ENCODE data around the gene CD8B2. TPM values are rescaled to one million over a fixed set of nuclear protein-coding genes. Genes with fewer than 3 reads are reported as not detected.
"Not testable (repeated sequence)": the region's sequence is repeated elsewhere in the genome, so short reads cannot be mapped to it uniquely, and the experiment has no call there.

Gene CD8B2
- polyA plus RNA-seq (ENCODE audit: insufficient read length in 4 of 4): under 1 TPM; 0.11 to 0.29 (median 0.18) TPM

DNA sequence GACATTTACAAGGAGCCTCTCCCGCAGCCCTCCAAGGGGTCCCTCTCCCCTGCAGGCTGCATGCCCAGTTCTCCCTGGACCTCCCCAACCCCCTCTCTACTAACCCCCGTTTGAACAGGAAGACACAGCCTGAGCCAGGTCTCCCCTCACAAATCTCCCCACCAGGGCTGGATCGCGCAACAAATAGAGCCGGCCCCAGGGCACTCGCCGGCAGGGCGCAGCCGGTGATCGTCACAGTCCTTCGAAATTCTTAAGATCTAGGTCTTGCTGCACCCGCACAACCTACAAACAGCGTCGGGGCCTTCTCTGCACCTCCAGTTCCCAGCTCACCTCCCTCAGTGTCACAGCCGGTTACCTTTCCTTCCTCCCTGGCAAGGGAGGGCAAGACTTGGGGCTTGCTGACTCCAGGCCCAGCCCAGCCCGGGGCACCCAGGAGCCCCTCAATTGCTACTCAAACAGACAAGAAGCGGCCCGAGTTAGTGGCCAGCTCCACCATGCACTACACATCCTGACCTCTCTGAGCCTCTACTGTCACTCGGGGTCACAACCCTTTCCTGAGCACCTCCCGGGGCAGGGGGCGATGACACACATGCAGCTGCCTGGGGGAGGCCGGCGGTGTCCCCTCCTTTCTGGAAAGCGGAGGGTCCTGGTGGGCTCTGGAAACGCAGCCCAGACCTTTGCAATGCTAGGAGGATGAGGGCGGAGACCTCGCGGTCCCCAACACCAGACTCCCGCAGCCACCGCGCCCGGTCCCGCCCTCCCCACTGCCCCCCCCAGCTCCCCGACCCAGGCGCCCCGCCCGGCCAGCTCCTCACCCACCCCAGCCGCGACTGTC is at the start of gene CD8B2:
Gene CD8B2, plus strand, starts transcription at position 814 of the 835 bp plus-strand sequence. CDS start 63 bp downstream, outside the sequence.
- DNase-seq (ENCODE audit: low read depth in 4 of 4, low spot score in 3 of 4): not testable (repeated sequence)

DNA sequence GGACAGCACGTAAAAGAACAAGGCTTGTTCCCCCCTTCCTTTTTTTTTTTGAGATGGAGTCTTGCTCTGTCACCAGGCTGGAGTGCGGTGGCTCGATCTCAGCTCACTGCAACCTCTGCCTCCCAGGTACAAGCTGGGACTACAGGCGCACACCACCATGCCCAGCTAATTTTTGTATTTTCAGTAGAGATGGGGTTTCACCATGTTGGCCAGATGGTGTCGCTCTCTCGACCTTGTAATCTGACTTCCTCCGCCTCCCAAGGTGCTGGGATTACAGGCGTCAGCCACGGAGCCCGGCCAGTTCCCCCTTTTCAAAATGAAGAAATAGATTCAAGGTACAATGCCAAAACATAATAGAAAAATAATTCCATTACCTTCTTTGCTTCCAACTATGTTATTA is 25.3 kb upstream of the CD8B2 start:
- not testable (repeated sequence) for DNase-seq (ENCODE audit: low read depth in 4 of 4, low spot score in 3 of 4)

DNA sequence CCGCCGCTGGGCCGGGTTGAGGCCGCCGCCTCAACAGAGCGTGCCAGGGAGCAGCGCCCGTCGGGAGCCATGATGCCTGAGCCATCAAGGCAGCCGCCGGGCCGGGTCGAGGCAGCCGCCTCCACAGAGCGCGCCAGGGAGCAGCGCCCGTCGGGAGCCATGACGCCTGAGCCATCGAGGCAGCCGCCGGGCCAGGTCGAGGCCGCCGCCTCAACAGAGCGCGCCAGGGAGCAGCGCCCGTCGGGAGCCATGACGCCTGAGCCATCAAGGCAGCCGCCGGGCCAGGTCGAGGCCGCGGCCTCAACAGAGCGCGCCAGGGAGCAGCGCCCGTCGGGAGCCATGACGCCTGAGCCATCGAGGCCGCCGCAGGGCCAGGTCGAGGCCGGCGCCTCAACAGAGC is 19.6 kb upstream of the CD8B2 start:
- DNase-seq (ENCODE audit: low read depth in 4 of 4, low spot score in 3 of 4): not testable (repeated sequence)

DNA sequence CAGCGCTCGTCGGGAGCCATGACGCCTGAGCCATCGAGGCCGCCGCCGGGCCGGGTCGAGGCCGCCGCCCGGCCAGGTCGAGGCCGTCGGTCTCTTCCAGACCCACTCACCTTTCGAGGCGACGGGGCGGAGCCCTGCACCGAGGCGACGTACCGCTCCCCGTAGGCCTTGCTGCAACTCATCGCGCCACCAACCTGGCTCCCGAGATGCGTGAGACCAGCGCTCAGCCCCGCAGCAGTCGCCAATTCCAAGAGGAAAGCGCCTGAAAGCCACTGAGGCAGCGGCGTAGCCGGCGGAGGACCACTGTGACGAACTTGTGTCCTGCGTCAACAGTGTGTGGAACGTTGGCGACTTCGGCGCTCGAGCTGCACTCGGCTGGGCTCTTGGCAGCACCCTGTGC is 19.1 kb upstream of the CD8B2 start, which contains the start of gene RGPD3:
Gene RGPD3, minus strand, starts transcription at position 307 of the 400 bp plus-strand sequence. Its CDS starts 125 bp downstream, at position 182.
- not testable (repeated sequence) for DNase-seq (ENCODE audit: low read depth in 4 of 4, low spot score in 3 of 4)

DNA sequence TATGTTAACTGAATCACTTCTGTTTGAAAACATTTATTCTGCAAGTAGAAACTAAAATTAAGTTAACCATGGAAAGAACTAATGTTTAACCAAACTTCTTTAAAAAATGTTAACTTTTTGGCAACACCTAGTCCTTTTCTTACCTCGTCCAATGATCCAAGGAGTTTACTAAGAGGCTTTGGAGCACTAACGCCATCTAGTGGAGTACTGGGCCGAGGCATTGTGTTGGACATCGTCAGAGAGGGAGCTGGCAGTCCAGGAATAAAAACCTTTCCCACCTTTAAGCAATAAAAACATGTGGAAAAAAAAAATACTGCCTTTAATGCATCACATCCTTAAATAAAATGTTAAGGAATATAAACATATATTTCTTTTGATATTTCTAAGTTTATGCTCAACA is 16.5 kb upstream of the CD8B2 start:
- DNase-seq (ENCODE audit: low read depth in 4 of 4, low spot score in 3 of 4): not testable (repeated sequence)

DNA sequence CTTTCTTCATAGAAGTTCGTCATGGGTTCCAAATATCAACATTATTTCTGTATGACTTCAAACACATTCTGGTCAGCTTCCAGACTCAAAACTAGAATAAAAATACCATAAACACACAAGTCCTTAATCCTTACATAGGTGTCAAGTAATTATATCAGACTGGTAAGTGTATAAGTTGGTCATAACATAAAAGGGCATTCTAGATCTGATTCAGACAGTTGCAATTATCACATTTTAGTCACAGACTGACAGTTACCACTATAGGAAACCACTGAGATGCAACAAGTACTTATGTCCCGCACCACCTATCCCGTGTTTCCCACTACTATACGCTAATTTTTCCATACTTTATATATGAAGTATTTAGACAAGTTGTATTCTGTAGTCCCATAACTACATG is 9.5 kb upstream of the CD8B2 start:
- DNase-seq (ENCODE audit: low read depth in 4 of 4, low spot score in 3 of 4): not testable (repeated sequence)

DNA sequence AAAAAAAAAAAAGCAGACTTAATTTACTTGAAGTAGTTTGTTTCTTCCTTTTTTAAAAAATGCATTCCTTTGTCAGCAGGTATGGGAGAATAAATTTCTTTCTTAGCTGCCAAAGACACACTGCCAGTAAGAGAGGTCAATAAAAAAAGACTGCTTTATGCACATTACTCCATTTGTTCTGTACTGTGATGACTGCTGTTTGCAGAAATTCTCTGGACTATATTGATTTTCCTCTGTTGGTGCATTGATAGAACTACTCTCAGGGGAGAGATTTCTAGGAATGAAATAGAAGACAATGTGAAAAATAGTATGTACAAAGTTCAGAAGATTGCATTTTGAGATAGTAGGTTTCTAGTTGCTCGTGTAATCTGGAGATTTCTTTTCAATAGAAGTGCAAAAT is 7.6 kb upstream of the CD8B2 start:
- not testable (repeated sequence) for DNase-seq (ENCODE audit: low read depth in 4 of 4, low spot score in 3 of 4)

DNA sequence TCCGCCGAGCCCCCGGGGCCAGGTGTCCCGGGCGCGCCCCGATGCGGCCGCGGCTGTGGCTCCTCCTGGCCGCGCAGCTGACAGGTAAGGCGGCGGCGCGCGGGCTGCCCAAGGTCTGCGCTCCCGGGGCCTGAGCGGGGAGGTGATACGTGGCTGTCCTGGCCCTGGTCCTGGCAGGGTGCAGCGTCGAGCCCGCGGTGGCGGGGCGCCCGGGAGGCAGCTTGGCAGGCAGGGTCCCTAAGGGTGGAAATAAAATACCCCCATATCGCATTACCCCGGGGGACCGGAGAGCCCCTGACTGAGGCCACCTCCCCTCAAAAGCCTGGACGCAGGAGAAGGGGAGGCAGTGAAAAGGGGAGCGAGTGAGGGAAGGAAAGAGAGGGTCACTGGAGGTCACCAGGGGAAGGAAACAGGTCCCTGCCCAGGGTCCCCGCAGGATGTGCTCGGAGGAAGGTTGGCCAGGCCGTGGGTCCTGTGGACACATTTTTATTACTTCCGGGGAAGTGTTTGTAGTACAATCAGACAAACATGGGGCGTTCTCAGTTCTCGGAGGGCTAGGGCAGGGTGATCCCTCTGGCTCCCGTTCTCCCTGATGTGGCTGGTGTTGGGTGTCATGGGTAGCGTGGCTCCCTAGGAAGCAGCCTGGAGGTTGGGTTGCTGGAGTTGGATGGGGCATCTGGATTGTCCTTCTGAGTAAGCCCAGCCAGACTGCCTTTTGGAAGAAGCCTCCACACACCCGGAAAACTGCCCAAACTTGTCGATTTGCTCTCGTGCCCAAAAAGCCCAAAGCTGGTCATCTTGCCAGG is 425 bp downstream of the CD8B2 start:
- not testable (repeated sequence) for DNase-seq (ENCODE audit: low read depth in 4 of 4, low spot score in 3 of 4)

DNA sequence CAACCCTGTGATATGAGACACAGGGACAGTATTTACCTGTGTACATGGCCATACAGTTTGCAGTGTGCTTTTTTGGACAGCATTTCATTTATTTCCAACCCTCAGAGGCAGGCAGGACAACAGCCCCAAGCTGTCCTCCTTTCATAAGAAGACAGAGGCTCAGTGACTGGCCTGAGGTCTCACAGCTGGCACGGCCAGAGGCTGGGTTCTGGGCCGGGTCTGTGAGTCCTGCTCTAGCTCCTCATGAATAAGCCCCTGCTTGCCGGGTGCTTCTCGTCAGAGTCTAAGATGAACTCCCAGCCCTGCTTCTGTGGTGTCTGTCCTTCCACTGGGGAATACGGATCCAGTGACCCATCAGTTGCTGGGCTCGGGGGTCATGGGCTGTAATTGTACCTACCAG is 2.5 kb downstream of the CD8B2 start:
- not testable (repeated sequence) for DNase-seq (ENCODE audit: low read depth in 4 of 4, low spot score in 3 of 4)

DNA sequence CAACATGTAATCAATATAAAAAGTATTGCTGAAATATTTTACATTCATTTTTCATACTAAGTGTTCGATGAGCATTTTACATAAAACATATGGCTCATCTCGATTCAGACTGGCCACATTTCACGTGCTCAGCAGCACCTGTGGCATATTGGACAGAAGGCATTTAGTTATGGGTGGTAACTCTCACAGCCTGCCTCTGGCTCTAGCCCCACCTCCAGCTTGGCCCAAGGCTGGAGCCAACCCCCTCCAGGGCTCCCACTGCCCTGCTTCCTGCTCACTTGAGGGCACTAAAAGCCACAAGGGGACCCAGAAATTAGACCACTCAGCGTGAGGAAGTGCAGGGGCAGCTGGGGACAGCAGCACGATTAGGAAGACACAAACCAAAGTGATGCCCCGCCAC is 5.2 kb downstream of the CD8B2 start:
- not testable (repeated sequence) for DNase-seq (ENCODE audit: low read depth in 4 of 4, low spot score in 3 of 4)

DNA sequence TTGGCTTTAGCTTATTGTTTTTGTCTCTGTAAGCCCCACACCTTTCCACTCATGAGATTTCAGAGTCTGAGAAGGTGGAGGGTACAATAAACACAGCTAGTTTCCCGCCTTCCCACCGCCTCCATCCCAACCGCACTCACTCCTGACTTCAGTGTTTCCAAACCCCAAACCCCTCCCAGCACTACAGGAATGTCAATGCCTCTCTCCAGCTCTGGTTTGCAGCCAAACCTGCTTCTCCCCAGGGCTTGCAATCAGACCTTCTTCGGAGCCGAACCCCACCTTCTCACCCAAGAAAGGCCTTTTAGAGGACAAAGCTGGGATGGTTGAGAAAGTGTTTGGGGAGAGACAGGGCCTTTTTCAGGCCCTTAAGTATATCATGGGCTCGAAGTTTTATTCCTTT is 5.7 kb downstream of the CD8B2 start:
- DNase-seq (ENCODE audit: low read depth in 4 of 4, low spot score in 3 of 4): not testable (repeated sequence)

DNA sequence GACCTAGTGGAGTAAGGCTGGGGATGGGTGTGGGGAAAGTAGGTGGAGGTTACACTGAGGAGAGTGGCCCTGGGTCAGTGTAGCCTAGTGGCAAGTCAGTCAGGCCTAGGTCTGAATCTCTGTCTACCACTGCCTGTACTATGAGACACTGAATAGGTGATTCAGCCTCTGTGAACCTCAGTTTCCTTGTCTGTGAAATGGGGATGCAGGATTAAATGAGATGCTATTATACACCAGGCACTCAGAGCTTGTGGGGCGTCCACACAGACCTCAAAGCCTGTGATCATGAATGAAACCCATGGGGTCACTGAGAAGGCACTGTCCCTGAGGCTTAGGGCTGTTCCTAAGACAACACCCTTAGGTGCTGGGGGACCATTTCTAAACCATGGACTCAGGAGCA is 11.4 kb downstream of the CD8B2 start:
- not testable (repeated sequence) for DNase-seq (ENCODE audit: low read depth in 4 of 4, low spot score in 3 of 4)

DNA sequence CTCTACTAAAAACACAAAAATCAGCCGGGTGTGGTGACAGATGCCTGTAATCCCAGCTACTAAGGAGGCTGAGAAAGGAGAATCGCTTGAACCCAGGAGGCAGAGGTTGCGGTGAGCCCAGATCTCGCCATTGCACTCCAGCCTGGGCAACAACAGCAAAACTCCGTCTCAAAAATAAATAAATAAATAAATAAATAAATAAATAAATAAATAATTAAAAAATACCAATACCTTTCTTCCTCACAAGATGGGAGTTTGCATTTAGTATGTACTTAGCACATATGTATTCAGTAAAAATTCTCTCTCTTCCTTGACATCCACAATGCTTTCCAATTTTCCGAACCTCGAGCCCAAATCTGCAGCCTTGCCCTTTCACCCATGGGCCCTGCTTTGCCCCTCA is 13.2 kb downstream of the CD8B2 start:
- not testable (repeated sequence) for DNase-seq (ENCODE audit: low read depth in 4 of 4, low spot score in 3 of 4)

DNA sequence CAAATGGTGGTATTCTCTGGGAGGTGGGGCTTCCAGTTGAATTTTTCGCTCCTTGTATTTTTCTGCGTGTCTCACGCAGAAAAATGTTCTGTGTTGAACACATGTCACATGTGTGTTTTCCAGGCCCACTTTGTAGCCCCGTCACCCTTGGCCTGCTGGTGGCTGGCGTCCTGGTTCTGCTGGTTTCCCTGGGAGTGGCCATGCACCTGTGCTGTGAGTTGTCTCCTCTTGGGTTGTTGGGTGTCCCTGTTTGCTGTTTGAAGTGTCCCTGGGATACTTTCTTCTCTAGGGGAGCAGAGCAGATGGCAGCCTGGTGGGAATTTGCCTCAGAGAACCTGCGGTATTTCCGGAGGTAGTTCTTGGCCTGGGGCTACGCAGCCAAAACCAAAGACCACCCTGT is 15.2 kb downstream of the CD8B2 start:
- DNase-seq (ENCODE audit: low read depth in 4 of 4, low spot score in 3 of 4): not testable (repeated sequence)

DNA sequence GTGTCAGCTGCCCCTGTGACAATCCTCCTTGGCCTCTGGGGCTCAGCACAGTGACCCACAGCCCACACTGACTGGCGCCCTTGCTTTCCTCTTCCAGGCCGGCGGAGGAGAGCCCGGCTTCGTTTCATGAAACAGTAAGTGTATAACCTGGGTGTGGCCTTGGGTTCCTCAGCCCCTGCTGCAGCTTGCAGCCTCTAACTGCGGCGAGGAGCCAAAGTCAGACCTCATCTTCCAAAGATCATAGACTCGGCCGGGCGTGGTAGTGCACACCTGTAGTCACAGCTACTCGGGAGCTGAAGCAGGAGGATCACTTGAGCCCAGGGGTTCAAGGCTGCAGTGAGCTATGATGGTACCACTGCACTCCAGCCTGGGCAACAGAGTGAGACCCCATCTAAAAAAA is 17.0 kb downstream of the CD8B2 start:
- DNase-seq (ENCODE audit: low read depth in 4 of 4, low spot score in 3 of 4): not testable (repeated sequence)

DNA sequence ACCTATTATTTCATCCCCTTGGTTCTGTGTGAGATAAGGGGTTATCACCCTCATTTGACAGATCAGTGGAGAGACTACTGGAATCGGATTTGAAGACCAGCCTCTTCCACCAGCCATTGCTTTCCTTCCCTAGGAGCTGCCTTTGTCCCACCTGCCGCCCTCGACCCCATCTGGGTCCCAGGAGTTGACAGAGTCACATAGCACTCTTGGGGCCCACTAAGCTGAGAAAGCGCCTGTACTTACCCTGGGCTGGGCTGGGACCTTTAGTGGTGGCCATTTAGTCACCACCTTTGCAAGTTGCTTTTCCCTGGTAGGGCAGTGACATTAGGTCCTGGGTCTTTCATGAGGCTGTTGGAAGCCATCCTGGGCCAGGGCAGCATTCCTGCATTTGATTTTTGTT is 17.6 kb downstream of the CD8B2 start:
- DNase-seq (ENCODE audit: low read depth in 4 of 4, low spot score in 3 of 4): not testable (repeated sequence)

DNA sequence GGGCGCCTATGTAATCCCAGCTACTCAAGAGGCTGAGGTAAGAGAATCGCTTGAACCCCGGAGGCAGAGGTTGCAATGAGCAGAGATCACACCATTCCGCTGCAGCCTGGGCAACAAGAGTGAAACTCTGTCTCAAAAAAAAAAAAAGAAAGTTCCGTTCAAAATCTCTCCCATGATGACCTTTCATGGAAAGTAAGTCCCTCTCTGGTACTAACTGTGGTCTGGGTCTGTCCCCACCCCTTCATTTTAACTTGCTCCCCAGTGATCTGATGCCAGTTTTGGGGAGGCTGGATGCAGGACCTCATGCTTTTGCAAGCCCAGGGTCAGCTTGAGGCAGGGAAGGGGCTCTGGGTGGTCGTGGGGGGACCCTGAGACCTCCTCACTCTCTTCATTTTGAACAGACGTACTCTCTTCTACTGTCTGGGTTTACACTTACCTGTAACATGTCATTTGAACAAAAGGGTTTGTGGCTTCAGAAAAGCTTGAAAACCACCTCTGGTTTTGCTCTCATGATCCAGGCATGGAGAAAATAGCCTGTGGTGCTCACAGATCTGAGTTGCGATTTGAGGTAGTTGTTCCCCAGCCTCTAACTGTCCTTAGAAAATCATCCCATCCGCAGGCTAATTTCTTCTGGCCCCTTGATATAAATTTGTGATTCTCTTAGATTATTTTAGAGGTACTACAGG is 19.0 kb downstream of the CD8B2 start:
- not testable (repeated sequence) for DNase-seq (ENCODE audit: low read depth in 4 of 4, low spot score in 3 of 4)

DNA sequence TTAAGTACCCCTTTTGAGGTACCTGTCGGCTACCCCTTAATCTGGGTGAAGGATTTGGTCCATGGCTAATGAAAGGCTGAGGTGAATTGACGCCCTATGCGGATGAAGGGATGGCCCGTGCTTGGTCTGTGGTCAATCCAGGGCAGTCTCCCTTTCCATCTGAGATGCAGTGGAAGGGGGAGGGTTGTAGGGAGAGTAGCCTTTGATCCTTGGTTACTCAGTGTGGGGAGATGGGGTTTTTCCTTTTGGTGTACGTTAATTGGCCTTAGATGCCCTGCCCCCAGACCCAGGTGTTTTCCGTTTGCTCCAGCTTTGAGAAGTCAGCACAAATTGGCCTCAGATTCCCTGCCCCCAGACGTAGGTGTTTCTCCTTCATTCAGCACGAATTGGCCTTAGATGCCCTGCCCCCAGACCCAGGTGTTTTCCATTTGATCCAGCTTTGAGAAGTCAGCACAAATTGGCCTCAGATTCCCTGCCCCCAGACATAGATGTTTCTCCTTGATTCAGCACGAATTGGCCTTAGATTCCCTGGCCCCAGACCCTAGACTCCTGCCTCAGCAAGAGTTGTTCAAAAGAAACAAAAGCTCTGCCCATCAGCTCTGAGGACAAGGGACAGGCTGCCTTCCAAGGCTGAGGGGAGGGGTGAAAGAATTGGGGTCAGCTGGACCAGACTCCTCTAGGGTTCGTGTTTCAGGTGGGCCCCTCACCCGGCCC is 21.7 kb downstream of the CD8B2 start:
- DNase-seq (ENCODE audit: low read depth in 4 of 4, low spot score in 3 of 4): not testable (repeated sequence)

DNA sequence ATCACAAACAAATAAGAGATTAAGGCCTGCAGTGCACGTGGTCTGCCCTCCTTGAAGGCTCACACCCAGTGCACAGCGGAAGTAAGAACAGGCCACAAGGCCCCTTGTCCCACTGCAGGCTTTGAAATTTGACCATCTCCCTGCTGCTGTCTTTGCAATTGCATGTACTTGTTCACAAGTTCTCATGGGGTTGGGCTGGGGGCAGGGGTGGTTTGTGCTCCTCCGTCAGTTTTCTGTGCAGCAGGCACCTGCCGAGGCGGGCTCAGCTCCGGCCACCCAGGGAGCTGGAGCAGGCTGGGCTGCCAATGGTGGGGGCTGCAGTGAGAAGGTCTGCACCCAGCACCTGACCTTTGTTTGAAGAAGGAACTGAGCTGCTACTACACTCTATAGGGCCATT is 22.2 kb downstream of the CD8B2 start:
- DNase-seq (ENCODE audit: low read depth in 4 of 4, low spot score in 3 of 4): not testable (repeated sequence)

DNA sequence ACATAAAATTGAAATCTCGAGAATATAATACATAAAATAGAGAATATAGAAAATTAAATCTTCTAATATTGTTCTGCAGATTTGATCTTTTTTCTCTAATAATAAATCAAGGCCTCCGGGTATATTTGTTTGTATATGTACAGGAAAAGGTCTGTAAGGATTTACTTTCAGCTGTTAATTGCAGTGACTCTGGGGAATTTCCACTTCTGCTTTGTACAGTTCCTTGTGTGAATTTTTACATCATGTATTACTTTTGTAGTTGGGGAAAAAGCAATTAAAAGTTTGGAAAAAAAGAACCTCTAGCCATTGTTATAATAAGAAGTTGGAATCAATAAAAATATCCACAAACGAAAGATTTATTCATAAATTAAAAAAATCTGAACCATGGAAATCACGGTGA is 23.6 kb downstream of the CD8B2 start:
- not testable (repeated sequence) for DNase-seq (ENCODE audit: low read depth in 4 of 4, low spot score in 3 of 4)
